Immature natural killer cell (primary cell): ENCODE results near the gene SLC16A3. TPM values are rescaled to one million over a fixed set of nuclear protein-coding genes. Genes with fewer than 3 reads are reported as not detected.

Source experiments
- DNase-seq, 3 donors: peaks; one replicate each; pipeline ENCODE4 v3.0.0; 2022; ENCODE audit warnings: mixed read lengths in 1 of 3
- H3K27ac Mint-ChIP-seq, 6 donors: one replicate each; pipeline ENCODE4 v1.8.0; 2020; ENCODE audit warnings: mixed read lengths in 6 of 6, mild to moderate bottlenecking in 5 of 6, inconsistent platforms in 4 of 6, moderate library complexity in 3 of 6
- H3K27me3 Mint-ChIP-seq, 3 donors: one replicate each; pipeline ENCODE4 v1.8.0; 2020 to 2021; ENCODE audit warnings: low read depth in 3 of 3, mild to moderate bottlenecking in 3 of 3, mixed read lengths in 3 of 3, moderate library complexity in 3 of 3, inconsistent platforms in 1 of 3
- H3K36me3 Mint-ChIP-seq, 3 donors: one replicate each; pipeline ENCODE4 v1.8.0; 2020; ENCODE audit warnings: mixed read lengths in 3 of 3, inconsistent platforms in 2 of 3, mild to moderate bottlenecking in 2 of 3
- H3K4me1 Mint-ChIP-seq, 2 donors: one replicate each; pipeline ENCODE4 v1.8.0; 2020; ENCODE audit warnings: inconsistent platforms in 2 of 2, mild to moderate bottlenecking in 2 of 2, mixed read lengths in 2 of 2, moderate library complexity in 1 of 2
- H3K4me3 Mint-ChIP-seq, 5 donors: one replicate each; pipeline ENCODE4 v1.8.0; 2020; ENCODE audit warnings: mild to moderate bottlenecking in 5 of 5, mixed read lengths in 5 of 5, inconsistent platforms in 3 of 5, moderate library complexity in 3 of 5
- H3K9me3 Mint-ChIP-seq, 6 donors: one replicate each; pipeline ENCODE4 v1.8.0; 2020; ENCODE audit warnings: mild to moderate bottlenecking in 6 of 6, mixed read lengths in 6 of 6, inconsistent platforms in 4 of 6, moderate library complexity in 3 of 6
- polyA plus RNA-seq, 3 donors: library from polyadenylated mRNA; unstranded; fragments of 300-500 nt; fragmentation: Illumina TruSeq; gene quantifications; one replicate each; pipeline ENCODE4 v1.2.3, GENCODE V29; 2021

The SLC16A3 gene
- polyA plus RNA-seq, 3 donors from 2014 or later, result 5.8 to 12.2 (median 6.8) TPM

- peak; percentile 72 to 78 (median 76) for DNase-seq
- Mint-ChIP-seq H3K27me3 (peaks cover 10 to 31% (median 19%) of the 10 kb centered on the region in 3 donors), H3K9me3 (no peaks in the 10 kb centered on the region), H3K4me3 (peak overlapping the region; percentile 85 to 90 (median 87)), H3K36me3 (no peaks in the 10 kb centered on the region), H3K27ac (peak overlapping the region in 2 of 6 donors; percentile 93), H3K4me1 (peaks cover 10 to 19% of the 10 kb centered on the region in 2 donors)
Observed at GRCh38 chr17:82230609-82231311, 1.9 kb downstream of the SLC16A3 start.

DNA sequence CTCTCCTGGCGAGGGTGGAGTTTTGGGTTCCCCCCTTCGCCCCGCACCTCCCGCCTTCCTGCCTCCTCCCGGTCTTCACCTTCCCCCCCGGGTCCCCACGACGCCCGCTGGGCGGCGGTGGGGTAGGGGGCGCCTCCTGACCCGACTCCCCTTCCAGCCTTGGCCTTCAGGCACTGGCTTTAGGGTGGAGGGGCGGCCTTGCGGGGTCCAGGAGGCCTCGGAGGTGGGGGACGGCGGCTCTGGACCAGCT, 2.4 kb downstream of the SLC16A3 start:
- DNase-seq, result no peak
- Mint-ChIP-seq H3K4me1 (peaks cover 10 to 19% of the 10 kb centered on the region in 2 donors), H3K36me3 (no peaks in the 10 kb centered on the region), H3K27ac (no peak overlapping the region), H3K27me3 (peaks cover 10 to 36% (median 19%) of the 10 kb centered on the region in 3 donors), H3K4me3 (peak overlapping the region in 2 of 5 donors; percentile 27 to 52), H3K9me3 (no peaks in the 10 kb centered on the region)

- DNase-seq, result peak; percentile 44 to 58 (median 56)
- Mint-ChIP-seq H3K4me1 (peaks cover 10 to 19% of the 10 kb centered on the region in 2 donors), H3K27me3 (peaks cover 12 to 41% (median 24%) of the 10 kb centered on the region in 3 donors), H3K9me3 (no peaks in the 10 kb centered on the region), H3K4me3 (peak overlapping the region in 3 of 5 donors; percentile 27 to 52 (median 39)), H3K36me3 (no peaks in the 10 kb centered on the region), H3K27ac (peak overlapping the region in 1 of 6 donors; percentile 72)
Observed at GRCh38 chr17:82231562-82232321, 2.9 kb downstream of the SLC16A3 start.

DNA sequence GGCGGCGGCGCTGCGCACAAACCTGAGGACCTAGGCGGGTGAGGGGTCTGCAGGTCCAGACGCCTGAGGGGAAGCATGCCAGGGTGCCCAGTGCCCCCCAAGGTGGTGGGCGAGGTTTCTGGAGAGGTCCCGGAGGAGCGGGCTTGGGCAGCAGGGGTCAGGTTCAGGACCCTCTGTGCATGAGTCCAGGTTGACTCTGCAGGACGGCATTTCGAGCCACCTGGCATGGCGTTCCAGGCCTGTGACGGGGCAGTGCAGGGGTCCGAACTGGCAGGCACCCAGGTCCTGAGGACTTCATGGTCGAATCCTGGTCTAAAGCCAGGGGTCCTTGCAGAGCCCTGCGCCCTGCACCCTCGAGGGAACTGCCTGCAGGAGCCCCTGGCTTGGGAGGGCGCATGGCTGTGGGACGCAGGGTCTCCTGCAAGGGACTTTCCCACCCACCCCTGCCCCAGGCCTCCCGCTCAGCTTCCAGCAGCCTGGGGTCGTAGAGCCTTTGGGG, 3.5 kb downstream of the SLC16A3 start:
- peak overlapping the region in 1 of 6 donors; percentile 72 for H3K27ac Mint-ChIP-seq
- peaks cover 10 to 21% of the 10 kb centered on the region in 2 donors for H3K4me1 Mint-ChIP-seq
- H3K9me3 Mint-ChIP-seq, result no peaks in the 10 kb centered on the region
- peaks cover 13 to 47% (median 26%) of the 10 kb centered on the region in 3 donors for H3K27me3 Mint-ChIP-seq
- H3K36me3 Mint-ChIP-seq, result no peaks in the 10 kb centered on the region
- DNase-seq, result peak in 1 of 3 donors; percentile 3
- H3K4me3 Mint-ChIP-seq, result peak overlapping the region in 2 of 5 donors; percentile 6 to 36

GRCh38 chr17:82232876-82233785, 4.3 kb downstream of the SLC16A3 start:
- no peaks in the 10 kb centered on the region for H3K36me3 Mint-ChIP-seq
- H3K27ac Mint-ChIP-seq, result peak overlapping the region in 5 of 6 donors; percentile 57 to 86 (median 72)
- DNase-seq, result peak in 2 of 3 donors; percentile 14 to 19
- H3K4me1 Mint-ChIP-seq, result peaks cover 11 to 23% of the 10 kb centered on the region in 2 donors
- peak overlapping the region in 4 of 5 donors; percentile 21 to 60 (median 38) for H3K4me3 Mint-ChIP-seq
- H3K9me3 Mint-ChIP-seq, result no peaks in the 10 kb centered on the region
- H3K27me3 Mint-ChIP-seq, result peaks cover 16 to 54% (median 33%) of the 10 kb centered on the region in 3 donors

DNA sequence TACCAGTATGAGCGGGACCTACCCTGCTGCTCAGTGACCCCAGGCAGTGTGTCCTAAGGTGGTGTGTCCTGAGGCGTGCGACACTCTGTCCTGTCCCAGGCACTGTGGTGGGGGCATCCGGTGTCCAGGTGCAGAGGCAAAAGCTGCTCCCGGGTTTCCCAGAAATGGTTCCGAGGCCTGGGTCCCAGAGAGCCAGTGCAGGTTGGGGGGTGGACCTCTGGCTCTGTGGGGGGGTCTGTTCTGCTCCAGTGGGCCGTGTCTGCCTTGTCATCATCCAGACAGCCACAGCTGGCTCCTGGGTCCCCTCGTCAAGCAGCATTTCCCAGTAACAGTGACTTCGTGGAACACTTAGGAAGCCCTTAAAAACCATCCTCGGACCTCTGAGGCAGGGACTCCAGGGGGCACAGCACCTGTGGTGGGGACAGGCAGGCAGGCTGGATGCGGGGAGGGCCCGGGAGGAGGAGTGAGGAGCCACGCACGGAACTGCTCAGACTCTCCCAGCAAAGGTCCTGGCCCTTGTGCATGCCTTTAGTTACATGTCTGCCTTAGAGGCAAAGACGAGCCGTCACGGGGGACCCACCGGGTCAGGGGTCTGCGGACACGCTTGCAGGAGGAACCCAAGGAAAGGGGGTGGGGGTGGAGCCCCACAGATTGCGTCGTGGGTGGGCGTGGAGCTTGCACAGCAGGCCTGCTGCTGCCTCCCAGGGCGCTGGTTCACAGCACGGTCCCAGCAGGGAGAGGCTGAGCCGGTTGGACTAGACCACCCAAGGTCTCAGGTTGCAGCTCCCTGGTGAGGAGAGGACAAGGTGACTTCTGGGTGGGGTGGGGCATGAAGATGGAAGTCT, 5.6 kb downstream of the SLC16A3 start:
- Mint-ChIP-seq H3K9me3 (no peaks in the 10 kb centered on the region), H3K4me3 (no peak overlapping the region), H3K4me1 (peaks cover 21 to 35% of the 10 kb centered on the region in 2 donors), H3K27ac (peak overlapping the region in 3 of 6 donors; percentile 35 to 82 (median 42)), H3K27me3 (peaks cover 16 to 59% (median 44%) of the 10 kb centered on the region in 3 donors), H3K36me3 (no peaks in the 10 kb centered on the region)
- peak in 1 of 3 donors; percentile 7 for DNase-seq

- peak in 1 of 3 donors; percentile 13 for DNase-seq
- no peak overlapping the region for H3K4me3 Mint-ChIP-seq
- H3K36me3 Mint-ChIP-seq, result no peaks in the 10 kb centered on the region
- peak overlapping the region in 3 of 6 donors; percentile 35 to 82 (median 42) for H3K27ac Mint-ChIP-seq
- H3K9me3 Mint-ChIP-seq, result no peaks in the 10 kb centered on the region
- peaks cover 18 to 36% of the 10 kb centered on the region in 2 donors for H3K4me1 Mint-ChIP-seq
- H3K27me3 Mint-ChIP-seq, result peaks cover 13 to 60% (median 43%) of the 10 kb centered on the region in 3 donors
Observed at GRCh38 chr17:82235056-82235774, 6.4 kb downstream of the SLC16A3 start.

- Mint-ChIP-seq H3K4me3 (no peak overlapping the region), H3K27me3 (peaks cover 12 to 66% (median 47%) of the 10 kb centered on the region in 3 donors), H3K36me3 (no peaks in the 10 kb centered on the region), H3K4me1 (peaks cover 22 to 39% of the 10 kb centered on the region in 2 donors), H3K27ac (peak overlapping the region in 3 of 6 donors; percentile 46 to 82 (median 78)), H3K9me3 (no peaks in the 10 kb centered on the region)
- DNase-seq, result no peak
Observed at GRCh38 chr17:82235775-82236141, 6.9 kb downstream of the SLC16A3 start.

DNA sequence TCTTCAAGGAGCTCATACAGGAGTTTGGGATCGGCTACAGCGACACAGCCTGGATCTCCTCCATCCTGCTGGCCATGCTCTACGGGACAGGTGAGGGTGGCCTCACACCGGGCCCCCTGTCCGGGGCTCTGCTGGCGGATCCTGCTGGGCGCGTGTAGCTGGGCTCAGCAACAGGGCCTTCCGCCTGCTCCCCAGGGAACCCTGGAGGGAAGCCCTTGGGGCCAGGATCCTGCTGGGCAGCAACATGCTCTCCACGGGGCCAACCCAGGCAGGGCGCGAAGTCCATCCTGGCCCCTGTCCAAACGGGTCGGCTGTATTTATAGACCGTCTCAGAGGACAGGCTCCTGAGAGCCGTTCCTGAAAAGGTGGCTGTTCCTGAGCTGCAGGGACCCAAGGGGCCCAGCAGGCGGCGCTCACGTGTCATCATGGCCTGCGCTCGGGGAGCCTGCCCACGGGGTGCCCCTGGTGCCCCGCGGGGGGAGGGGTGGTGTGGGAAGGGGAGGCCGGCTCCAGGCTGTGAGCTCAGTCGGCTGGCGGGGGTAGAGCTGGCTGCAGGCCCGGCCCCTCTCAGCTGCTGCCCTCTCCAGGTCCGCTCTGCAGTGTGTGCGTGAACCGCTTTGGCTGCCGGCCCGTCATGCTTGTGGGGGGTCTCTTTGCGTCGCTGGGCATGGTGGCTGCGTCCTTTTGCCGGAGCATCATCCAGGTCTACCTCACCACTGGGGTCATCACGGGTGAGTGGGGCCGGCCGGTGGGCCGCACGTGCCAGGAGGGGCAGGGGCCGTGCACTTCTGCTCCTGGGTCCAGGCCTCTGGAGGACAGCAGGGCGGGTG, 7.5 kb downstream of the SLC16A3 start:
- Mint-ChIP-seq H3K36me3 (no peaks in the 10 kb centered on the region), H3K4me1 (peaks cover 28 to 45% of the 10 kb centered on the region in 2 donors), H3K27ac (peak overlapping the region in 4 of 6 donors; percentile 36 to 82 (median 68)), H3K27me3 (peaks cover 12 to 68% (median 52%) of the 10 kb centered on the region in 3 donors), H3K9me3 (no peaks in the 10 kb centered on the region), H3K4me3 (peak overlapping the region in 1 of 5 donors; percentile 27)
- peak; percentile 62 to 75 (median 72) for DNase-seq

DNA sequence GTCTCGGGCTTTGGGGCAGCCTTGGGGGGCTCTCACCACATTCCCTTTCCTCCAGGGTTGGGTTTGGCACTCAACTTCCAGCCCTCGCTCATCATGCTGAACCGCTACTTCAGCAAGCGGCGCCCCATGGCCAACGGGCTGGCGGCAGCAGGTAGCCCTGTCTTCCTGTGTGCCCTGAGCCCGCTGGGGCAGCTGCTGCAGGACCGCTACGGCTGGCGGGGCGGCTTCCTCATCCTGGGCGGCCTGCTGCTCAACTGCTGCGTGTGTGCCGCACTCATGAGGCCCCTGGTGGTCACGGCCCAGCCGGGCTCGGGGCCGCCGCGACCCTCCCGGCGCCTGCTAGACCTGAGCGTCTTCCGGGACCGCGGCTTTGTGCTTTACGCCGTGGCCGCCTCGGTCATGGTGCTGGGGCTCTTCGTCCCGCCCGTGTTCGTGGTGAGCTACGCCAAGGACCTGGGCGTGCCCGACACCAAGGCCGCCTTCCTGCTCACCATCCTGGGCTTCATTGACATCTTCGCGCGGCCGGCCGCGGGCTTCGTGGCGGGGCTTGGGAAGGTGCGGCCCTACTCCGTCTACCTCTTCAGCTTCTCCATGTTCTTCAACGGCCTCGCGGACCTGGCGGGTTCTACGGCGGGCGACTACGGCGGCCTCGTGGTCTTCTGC, 8.4 kb downstream of the SLC16A3 start:
- Mint-ChIP-seq H3K27me3 (peaks cover 12 to 71% (median 55%) of the 10 kb centered on the region in 3 donors), H3K27ac (peak overlapping the region; percentile 40 to 91 (median 83)), H3K9me3 (no peaks in the 10 kb centered on the region), H3K4me3 (peak overlapping the region in 4 of 5 donors; percentile 35 to 67 (median 50)), H3K36me3 (no peaks in the 10 kb centered on the region), H3K4me1 (peaks cover 34 to 52% of the 10 kb centered on the region in 2 donors)
- DNase-seq, result peak; percentile 69 to 71 (median 70)
